Upper lobe of left lung (tissue), 6 donors: ENCODE results near the gene WNK2. TPM values are rescaled to one million over a fixed set of nuclear protein-coding genes. Genes with fewer than 3 reads are reported as not detected.
"Not testable (repeated sequence)": the region's sequence is repeated elsewhere in the genome, so short reads cannot be mapped to it uniquely, and the experiment has no call there.

Source experiments
- ATAC-seq, 2 donors: fragments of 200-7000 bp; cut with Tn5 transposase; one replicate each; pipeline ENCODE4 v1.9.1; 2022; ENCODE audit warnings: mild to moderate bottlenecking in 2 of 2, moderate library complexity in 2 of 2; ENCODE audit not compliant: low FRiP score in 2 of 2
- DNase-seq, 2 donors: peaks; one replicate each; pipeline ENCODE4 v3.0.0-alpha.2; 2019 to 2020
- H3K27ac ChIP-seq, 4 donors: fragments of 200-600 bp; sonication (generic); one replicate each; pipeline ENCODE4 v1.5.1; 2016 to 2019
- H3K27me3 ChIP-seq, 4 donors: fragments of 200-600 bp; sonication (generic); one replicate each; pipeline ENCODE4 v1.5.1; 2017 to 2019
- H3K36me3 ChIP-seq, 4 donors: fragments of 200-600 bp; sonication (generic); one replicate each; pipeline ENCODE4 v1.5.1; 2016 to 2019
- H3K4me1 ChIP-seq, 4 donors: fragments of 200-600 bp; sonication (generic); one replicate each; pipeline ENCODE4 v1.5.1; 2018 to 2019
- H3K4me3 ChIP-seq, 4 donors: fragments of 200-600 bp; sonication (generic); one replicate each; pipeline ENCODE4 v1.5.1; 2017 to 2019; ENCODE audit warnings: mild to moderate bottlenecking in 2 of 4, moderate library complexity in 1 of 4
- H3K9me3 ChIP-seq, 4 donors: fragments of 200-600 bp; sonication (generic); one replicate each; pipeline ENCODE4 v1.5.1; 2018 to 2019
- EP300 ChIP-seq, 4 donors: sonication (generic); formaldehyde crosslinking; IDR thresholded peaks; one replicate each; pipeline ENCODE4 v1.5.1; 2017; ENCODE audit warnings: antibody characterized with exemption in 4 of 4, control low read depth in 2 of 4
- POLR2A ChIP-seq, 4 donors: fragments of 450-650 bp; IDR thresholded peaks; one replicate each; pipeline ENCODE4 v1.5.1; 2016 to 2017; ENCODE audit warnings: antibody characterized with exemption in 4 of 4, mild to moderate bottlenecking in 2 of 4
- POLR2AphosphoS5 ChIP-seq, 2 donors: sonication (generic); formaldehyde crosslinking; IDR thresholded peaks; one replicate each; pipeline ENCODE4 v1.5.1; 2017; ENCODE audit warnings: antibody characterized with exemption in 2 of 2
- WGBS, 2 donors: methylation state at CpG; one replicate each; pipeline ENCODE4 v1.1.5; 2017 to 2018; 5-methylcytosine and 5-hydroxymethylcytosine counted together
- total RNA-seq, 6 donors: library from RNA; depleted of rRNA in 4 of 6; stranded (reverse); fragments of >200 nt in 4 of 6; gene quantifications; one replicate each; pipeline versions ENCODE4 v1.1.0 to v1.2.1, GENCODE V29; 2016 to 2021
- TF ChIP-seq, protein P1 (sequence below), 6 experiments: fragments of 450-650 bp in 4 of 6; fragments of 200-600 bp in 2 of 6; sonication (generic) in 2 of 6; IDR thresholded peaks; one replicate each; pipeline ENCODE4 v1.5.1; 2016 to 2019; ENCODE audit warnings: antibody characterized with exemption in 6 of 6
- donor health status: DM: no; HTN: no; CAD: no; lungs with moderate emphysema.
- donor health status: DM: no; HTN: yes; CAD: no; lungs with severe emphysema.

WNK2 gene
- total RNA-seq, 6 donors from 2014 or later, result 1.1 to 11.5 (median 7.3) TPM

DNA sequence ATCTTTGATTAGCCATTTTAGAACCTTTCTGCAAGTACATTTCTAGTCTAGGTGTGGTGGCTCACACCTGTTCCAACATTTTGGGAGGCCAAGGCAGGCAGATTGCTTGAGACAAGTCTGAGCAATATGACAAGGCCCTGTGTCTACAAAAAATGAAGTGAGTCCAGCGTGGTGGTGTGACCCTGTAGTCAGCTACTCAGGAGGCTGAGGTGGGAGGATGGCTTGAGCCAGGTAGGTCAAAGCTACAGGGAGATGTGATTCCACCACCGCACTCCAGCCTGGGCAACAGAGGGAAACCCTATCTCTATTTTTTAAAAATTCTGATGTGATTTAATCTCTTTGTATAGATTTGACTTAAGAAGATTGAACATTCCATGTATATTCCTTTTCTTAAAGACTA, 171.9 kb downstream of the WNK2 start:
- Histone ChIP-seq H3K4me1 (no peaks in the 10 kb centered on the region), H3K4me3 (no peak overlapping the region), H3K36me3 (no peaks in the 10 kb centered on the region), H3K9me3 (peaks cover 0 to 5% (median 0%) of the 10 kb centered on the region in 4 donors), H3K27me3 (no peaks in the 10 kb centered on the region), H3K27ac (no peak overlapping the region)
- DNase-seq (no peak), ATAC-seq (no peak)
- TF ChIP-seq POLR2AphosphoS5 (IDR thresholded peaks at IDR 0.05) (no peak), EP300 (IDR thresholded peaks at IDR 0.05) (no peak), POLR2A (IDR thresholded peaks at IDR 0.05) (no peak)
- TF ChIP-seq, protein P1, sequence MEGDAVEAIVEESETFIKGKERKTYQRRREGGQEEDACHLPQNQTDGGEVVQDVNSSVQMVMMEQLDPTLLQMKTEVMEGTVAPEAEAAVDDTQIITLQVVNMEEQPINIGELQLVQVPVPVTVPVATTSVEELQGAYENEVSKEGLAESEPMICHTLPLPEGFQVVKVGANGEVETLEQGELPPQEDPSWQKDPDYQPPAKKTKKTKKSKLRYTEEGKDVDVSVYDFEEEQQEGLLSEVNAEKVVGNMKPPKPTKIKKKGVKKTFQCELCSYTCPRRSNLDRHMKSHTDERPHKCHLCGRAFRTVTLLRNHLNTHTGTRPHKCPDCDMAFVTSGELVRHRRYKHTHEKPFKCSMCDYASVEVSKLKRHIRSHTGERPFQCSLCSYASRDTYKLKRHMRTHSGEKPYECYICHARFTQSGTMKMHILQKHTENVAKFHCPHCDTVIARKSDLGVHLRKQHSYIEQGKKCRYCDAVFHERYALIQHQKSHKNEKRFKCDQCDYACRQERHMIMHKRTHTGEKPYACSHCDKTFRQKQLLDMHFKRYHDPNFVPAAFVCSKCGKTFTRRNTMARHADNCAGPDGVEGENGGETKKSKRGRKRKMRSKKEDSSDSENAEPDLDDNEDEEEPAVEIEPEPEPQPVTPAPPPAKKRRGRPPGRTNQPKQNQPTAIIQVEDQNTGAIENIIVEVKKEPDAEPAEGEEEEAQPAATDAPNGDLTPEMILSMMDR (IDR thresholded peaks at IDR 0.05), result no peak
- WGBS, 2 donors, result 100% methylated on average over 2 of the region's 2 CpGs

DNA sequence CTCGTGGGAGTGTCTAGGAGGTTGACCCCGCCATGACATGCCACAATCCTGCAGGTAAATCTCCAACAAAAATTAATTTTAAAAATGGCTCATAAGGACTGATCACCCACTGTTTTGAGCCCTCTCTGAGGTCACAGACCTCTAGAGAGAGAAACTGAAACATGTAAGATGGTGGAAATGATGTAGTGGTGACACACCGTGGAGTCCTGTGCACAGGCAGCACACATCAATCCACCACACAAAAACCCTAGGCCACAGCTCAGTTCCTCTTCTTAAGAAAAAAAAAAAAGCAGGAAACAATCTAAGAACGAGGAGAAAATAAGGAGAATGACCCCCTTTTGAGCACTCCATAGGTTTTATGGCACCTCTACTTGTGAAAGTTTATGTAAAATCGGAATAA, 173.7 kb downstream of the WNK2 start:
- WGBS, 2 donors, result 71 to 77% methylated on average over 5 of the region's 5 CpGs
- H3K9me3 ChIP-seq, result peaks cover 0 to 7% (median 4%) of the 10 kb centered on the region in 4 donors
- no peak for TF ChIP-seq POLR2AphosphoS5 (IDR thresholded peaks at IDR 0.05)
- TF ChIP-seq EP300 (IDR thresholded peaks at IDR 0.05), result no peak
- no peak for TF ChIP-seq POLR2A (IDR thresholded peaks at IDR 0.05)
- TF ChIP-seq, protein P1 (IDR thresholded peaks at IDR 0.05), result no peak
- H3K27ac ChIP-seq, result no peak overlapping the region
- no peaks in the 10 kb centered on the region for H3K36me3 ChIP-seq
- no peak overlapping the region for H3K4me3 ChIP-seq
- DNase-seq, result no peak
- no peaks in the 10 kb centered on the region for H3K4me1 ChIP-seq
- no peaks in the 10 kb centered on the region for H3K27me3 ChIP-seq
- ATAC-seq, result no peak

DNA sequence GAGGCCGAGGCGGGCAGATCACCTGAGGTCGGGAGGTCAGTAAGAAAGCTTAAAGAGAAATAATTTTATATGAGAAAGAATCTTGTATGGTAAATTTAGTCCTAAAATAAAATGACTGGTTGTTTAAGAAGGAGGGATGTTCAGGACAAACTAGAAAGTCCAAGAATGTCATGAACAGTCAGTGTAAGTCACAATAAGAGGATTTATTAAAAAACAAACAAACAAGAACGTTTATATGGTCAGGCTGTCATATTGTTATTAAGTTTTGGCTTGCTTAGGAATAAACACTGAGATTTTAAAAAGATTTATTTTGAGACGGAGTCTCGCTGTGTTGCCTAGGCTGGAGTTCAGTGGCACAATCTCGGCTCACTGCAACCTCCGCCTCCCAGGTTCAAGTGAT, 176.0 kb downstream of the WNK2 start:
- not testable (repeated sequence) for H3K27me3 ChIP-seq, H3K4me3 ChIP-seq, H3K4me1 ChIP-seq, H3K9me3 ChIP-seq, H3K36me3 ChIP-seq, ATAC-seq, DNase-seq, H3K27ac ChIP-seq
- 81 to 93% methylated on average over 8 of the region's 8 CpGs for WGBS, 2 donors

DNA sequence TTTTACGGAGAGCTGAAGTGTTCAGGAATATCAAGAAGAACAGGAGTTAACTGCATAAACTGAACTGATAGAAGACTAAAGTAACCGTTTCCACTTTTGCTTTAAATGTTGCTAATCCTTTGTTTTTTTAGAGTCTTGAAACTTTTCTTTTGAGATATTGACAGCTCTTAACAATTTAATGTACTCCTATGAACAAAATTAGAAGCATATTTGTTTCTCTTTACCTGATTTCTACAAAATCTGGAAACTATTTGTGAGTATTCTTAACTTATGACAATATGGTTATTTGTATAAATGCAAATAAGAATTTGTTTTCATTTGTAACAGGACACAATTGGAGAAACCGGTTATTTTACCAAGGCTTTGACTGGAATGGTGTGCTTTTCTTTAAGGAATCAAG, 178.1 kb downstream of the WNK2 start:
- 64 to 68% methylated on average over 3 of the region's 3 CpGs for WGBS, 2 donors

DNA sequence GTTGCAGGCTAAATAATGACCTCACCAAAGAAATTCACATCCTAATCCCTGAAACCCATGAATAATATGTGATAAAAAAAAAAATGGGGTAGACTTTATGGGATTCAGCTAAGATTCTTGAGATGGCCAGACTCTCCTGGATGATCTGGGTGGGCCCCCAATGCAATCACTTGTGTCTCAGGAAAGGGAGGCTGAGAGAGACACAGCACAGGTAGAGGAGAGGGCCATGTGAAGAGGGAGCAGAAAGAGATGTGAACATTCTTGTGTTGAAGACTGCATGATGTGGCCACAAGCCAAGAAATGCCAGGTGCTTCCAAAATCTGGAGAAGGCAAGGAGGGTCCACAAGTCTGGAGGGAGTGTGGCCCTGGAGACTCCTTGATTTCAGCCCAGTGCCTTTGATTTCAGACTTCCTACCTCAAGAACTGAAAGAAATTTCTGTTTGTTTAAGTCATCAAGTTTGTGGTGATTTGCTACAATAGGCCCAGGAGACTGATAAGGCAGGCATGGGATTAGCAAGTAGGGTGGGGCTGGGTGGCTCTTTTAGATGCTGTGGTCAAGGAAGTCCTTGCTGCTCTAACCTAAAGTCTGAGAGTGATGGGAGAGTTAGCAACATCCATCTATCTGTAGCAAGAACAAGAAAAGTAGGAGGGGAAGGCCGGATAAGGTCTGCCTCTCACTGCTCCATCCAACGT, 180.9 kb downstream of the WNK2 start:
- TF ChIP-seq EP300 (IDR thresholded peaks at IDR 0.05), result no peak
- TF ChIP-seq POLR2AphosphoS5 (IDR thresholded peaks at IDR 0.05), result no peak
- TF ChIP-seq, protein P1 (IDR thresholded peaks at IDR 0.05), result no peak
- no peak for TF ChIP-seq POLR2A (IDR thresholded peaks at IDR 0.05)
- Histone ChIP-seq H3K4me1 (no peaks in the 10 kb centered on the region), H3K9me3 (peaks cover 0 to 7% (median 4%) of the 10 kb centered on the region in 4 donors), H3K27me3 (no peaks in the 10 kb centered on the region), H3K27ac (no peak overlapping the region), H3K4me3 (no peak overlapping the region), H3K36me3 (no peaks in the 10 kb centered on the region)
- no peak for ATAC-seq
- 93 to 97% methylated on average over 2 of the region's 2 CpGs for WGBS, 2 donors
- DNase-seq, result no peak

More for the DNA sequence above, 178.1 kb downstream of the WNK2 start:
- DNase-seq, result no peak
- Histone ChIP-seq H3K36me3 (no peaks in the 10 kb centered on the region), H3K9me3 (peaks cover 0 to 7% (median 4%) of the 10 kb centered on the region in 4 donors), H3K4me1 (no peaks in the 10 kb centered on the region), H3K4me3 (no peak overlapping the region), H3K27ac (no peak overlapping the region), H3K27me3 (no peaks in the 10 kb centered on the region)
- ATAC-seq, result no peak
- no peak for TF ChIP-seq POLR2AphosphoS5 (IDR thresholded peaks at IDR 0.05)
